ENCODE measurements around the gene CARMIL1.

Gene CARMIL1

DNA sequence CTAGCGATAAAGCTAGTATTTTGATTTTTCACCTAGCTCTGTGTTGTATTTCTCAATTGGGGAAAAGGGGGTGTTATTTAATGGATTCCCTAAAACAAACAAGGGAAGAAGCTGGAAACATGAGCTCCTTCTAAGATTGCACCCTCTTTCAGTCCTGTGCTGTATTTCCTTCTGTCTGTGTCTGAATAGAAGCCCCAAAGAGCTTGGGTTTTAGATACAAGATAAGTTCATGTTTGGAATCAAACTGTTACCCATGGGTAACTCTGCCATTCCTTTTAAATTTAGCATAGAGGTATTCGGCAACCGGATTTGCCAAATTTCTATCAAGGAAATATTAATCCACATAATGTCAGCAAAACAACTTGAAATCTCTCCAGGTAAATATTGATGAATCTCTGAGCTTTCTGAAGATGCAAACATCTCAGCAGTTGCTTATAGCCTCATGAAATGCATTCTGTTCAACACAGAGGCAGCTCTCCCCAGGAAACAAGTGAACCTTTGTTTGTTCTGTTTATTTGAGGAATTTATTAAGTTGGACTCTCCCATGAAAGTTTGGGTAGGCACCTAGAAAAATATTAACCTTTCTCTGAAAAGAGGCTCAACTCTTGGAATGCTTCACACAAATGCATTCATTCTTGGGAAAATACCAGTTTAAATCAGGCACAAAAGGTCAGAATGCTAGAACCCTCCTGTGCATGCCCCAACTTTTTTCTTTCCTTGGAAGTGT, 362.9 kb downstream of the CARMIL1 start:
- no peak for DNase-seq (ENCODE audit: low read depth)
- TF ChIP-seq, protein P1, sequence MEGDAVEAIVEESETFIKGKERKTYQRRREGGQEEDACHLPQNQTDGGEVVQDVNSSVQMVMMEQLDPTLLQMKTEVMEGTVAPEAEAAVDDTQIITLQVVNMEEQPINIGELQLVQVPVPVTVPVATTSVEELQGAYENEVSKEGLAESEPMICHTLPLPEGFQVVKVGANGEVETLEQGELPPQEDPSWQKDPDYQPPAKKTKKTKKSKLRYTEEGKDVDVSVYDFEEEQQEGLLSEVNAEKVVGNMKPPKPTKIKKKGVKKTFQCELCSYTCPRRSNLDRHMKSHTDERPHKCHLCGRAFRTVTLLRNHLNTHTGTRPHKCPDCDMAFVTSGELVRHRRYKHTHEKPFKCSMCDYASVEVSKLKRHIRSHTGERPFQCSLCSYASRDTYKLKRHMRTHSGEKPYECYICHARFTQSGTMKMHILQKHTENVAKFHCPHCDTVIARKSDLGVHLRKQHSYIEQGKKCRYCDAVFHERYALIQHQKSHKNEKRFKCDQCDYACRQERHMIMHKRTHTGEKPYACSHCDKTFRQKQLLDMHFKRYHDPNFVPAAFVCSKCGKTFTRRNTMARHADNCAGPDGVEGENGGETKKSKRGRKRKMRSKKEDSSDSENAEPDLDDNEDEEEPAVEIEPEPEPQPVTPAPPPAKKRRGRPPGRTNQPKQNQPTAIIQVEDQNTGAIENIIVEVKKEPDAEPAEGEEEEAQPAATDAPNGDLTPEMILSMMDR (IDR thresholded peaks at IDR 0.05; ENCODE audit: control insufficient read depth, insufficient read depth, low read depth, low read length, missing control alignments): no peak

GRCh38 chr6:25642667-25643328, 363.6 kb downstream of the CARMIL1 start:
- no peak for DNase-seq (ENCODE audit: low read depth)
- H3K4me3 ChIP-seq (ENCODE audit: control insufficient read depth, low read depth, low read length): no peak overlapping the region
- TF ChIP-seq, protein P1 (IDR thresholded peaks at IDR 0.05; ENCODE audit: control insufficient read depth, insufficient read depth, low read depth, low read length, missing control alignments): no peak

More for the DNA sequence above, 362.9 kb downstream of the CARMIL1 start:
- no peak overlapping the region for H3K4me3 ChIP-seq (ENCODE audit: control insufficient read depth, low read depth, low read length)

DNA sequence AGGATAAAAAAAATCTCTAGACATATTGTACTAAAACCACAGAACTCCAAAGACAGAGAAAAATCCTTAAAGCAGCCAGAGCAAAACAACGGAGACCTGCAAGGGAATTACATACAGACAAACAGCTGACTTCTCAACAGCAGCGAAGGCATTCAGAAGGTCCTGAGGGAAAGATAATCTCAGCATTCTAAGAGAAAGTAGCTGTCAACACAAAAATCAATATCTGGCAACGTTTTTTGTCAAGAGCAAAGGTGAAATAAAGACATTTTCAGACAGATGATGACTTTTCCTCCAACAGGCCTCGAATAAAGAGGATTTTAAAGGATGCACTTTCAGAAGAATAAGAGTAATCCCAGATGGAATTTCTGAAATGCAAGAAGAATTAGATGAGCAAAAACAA, 366.7 kb downstream of the CARMIL1 start:
- DNase-seq (ENCODE audit: low read depth): no peak
- TF ChIP-seq, protein P1 (IDR thresholded peaks at IDR 0.05; ENCODE audit: control insufficient read depth, insufficient read depth, low read depth, low read length, missing control alignments): no peak
- no peak overlapping the region for H3K4me3 ChIP-seq (ENCODE audit: control insufficient read depth, low read depth, low read length)

DNA sequence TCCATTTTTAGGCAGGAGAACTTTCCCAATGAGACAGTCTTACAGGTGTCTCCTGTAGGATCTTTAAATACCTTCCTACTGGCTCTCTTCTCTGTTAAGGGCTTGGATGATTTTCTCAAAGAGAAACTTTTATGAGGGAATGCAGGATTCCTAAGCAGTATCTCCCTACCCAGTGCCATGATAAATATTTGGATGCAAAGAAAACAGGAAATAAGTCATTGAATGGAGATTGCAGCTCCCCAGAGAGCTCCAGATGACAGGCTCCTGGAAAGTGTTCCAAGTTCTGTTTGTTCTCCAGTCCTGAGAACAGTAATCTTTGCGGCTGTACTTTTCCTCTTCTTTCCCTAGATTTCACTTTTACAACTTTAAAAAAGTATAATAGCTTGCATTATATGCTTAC, 370.4 kb downstream of the CARMIL1 start:
- TF ChIP-seq, protein P1 (IDR thresholded peaks at IDR 0.05; ENCODE audit: control insufficient read depth, insufficient read depth, low read depth, low read length, missing control alignments): no peak
- no peak for DNase-seq (ENCODE audit: low read depth)
- no peak overlapping the region for H3K4me3 ChIP-seq (ENCODE audit: control insufficient read depth, low read depth, low read length)

DNA sequence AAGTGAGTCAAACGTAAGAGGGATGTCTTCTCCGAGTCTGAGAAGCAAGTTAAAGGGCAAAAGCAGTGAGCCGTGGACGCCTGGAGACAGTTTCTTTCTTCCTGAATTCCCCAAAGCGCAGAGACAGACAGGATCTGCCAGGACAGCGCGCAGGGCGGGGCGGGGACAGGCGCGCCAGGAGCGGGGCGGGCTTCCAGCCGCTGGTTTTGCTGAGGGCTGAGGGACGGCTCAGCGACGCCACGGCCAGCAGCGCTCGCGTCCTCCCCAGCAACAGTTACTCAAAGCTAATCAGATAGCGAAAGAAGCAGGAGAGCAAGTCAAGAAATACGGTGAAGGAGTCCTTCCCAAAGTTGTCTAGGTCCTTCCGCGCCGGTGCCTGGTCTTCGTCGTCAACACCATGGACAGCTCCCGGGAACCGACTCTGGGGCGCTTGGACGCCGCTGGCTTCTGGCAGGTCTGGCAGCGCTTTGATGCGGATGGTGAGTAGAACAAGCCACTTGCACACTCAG, 372.9 kb downstream of the CARMIL1 start, which contains the start of gene SCGN:
TSS of gene SCGN (plus strand) at position 209 of the 509 bp plus-strand sequence. CDS start at position 398, 189 bp downstream.
- TF ChIP-seq, protein P1 (IDR thresholded peaks at IDR 0.05; ENCODE audit: control insufficient read depth, insufficient read depth, low read depth, low read length, missing control alignments): no peak
- no peak for DNase-seq (ENCODE audit: low read depth)
- H3K4me3 ChIP-seq (ENCODE audit: control insufficient read depth, low read depth, low read length): no peak within 1 kb of the TSS

DNA sequence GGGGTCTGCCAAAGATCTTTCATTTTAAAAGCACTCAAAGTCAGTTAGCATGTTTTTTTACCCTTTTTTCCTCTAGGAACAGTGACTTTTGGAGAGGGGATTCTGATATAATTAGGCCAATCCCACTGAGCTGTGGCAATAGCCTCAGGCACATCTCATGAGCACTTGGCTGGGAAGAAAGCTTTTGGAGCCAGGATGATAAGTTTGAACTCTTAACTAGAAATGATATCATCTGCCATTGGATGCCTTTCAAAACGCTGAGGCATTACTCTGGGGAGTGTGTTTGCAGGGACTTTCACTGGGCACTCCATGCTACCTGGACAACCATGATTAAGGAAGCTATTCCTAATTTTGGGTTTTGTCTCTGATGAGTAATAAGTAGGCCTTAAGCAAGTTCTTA, 376.5 kb downstream of the CARMIL1 start:
- DNase-seq (ENCODE audit: low read depth): no peak
- H3K4me3 ChIP-seq (ENCODE audit: control insufficient read depth, low read depth, low read length): no peak overlapping the region
- TF ChIP-seq, protein P1 (IDR thresholded peaks at IDR 0.05; ENCODE audit: control insufficient read depth, insufficient read depth, low read depth, low read length, missing control alignments): no peak

Measured in AG09309 (cell line).